ENCODE data around the gene PDE4D. TPM values are rescaled to one million over a fixed set of nuclear protein-coding genes. Genes with fewer than 3 reads are reported as not detected.

Gene PDE4D
- total RNA-seq, 1 experiment from 2014 or later: 6.5 TPM

GRCh38 chr5:59746241-59746765, 147.2 kb downstream of the PDE4D start:
- CTCF ChIA-PET: no interaction called here

GRCh38 chr5:59745415-59745863, 148.1 kb downstream of the PDE4D start:
- Histone ChIP-seq H3K36me3 (ENCODE audit: insufficient read depth, low read length, poor library complexity, severe bottlenecking) (no peaks in the 10 kb centered on the region), H3K4me3 (ENCODE audit: low read depth, low read length, poor library complexity, severe bottlenecking) (no peak overlapping the region), H3K27me3 (replicated peaks; ENCODE audit: insufficient read depth, low read depth, low read length, poor library complexity) (peaks cover 6% of the 10 kb centered on the region), H3K4me1 (ENCODE audit: insufficient read depth, low read length, poor library complexity, severe bottlenecking) (no peaks in the 10 kb centered on the region), H3K9me3 (ENCODE audit: low read depth, low read length, poor library complexity, severe bottlenecking) (no peaks in the 10 kb centered on the region), H3K27ac (ENCODE audit: low read depth, low read length, poor library complexity, severe bottlenecking) (no peak overlapping the region)
- BruUV-seq (replicated peaks): no TSS peak
- ChIA-PET CTCF (no interaction called here), POLR2A (ENCODE audit: low non-redundant PET) (no interaction called here)
- intact Hi-C loops (cut with micrococcal nuclease; ENCODE audit: unreplicated experiment): no loop called here
- TF ChIP-seq CTCF (conservative IDR thresholded peaks at IDR 0.05; ENCODE audit: low read depth, low read length) (no peak), EZH2 (IDR thresholded peaks at IDR 0.05; ENCODE audit: borderline replicate concordance, low read depth, low read length, poor library complexity, severe bottlenecking) (no peak)
- peak; percentile 7 for DNase-seq (ENCODE audit: low spot score)

More at GRCh38 chr5:59746241-59746765, 147.2 kb downstream of the PDE4D start:
- TF ChIP-seq EZH2 (IDR thresholded peaks at IDR 0.05; ENCODE audit: borderline replicate concordance, low read depth, low read length, poor library complexity, severe bottlenecking): no peak
- no peak for TF ChIP-seq CTCF (conservative IDR thresholded peaks at IDR 0.05; ENCODE audit: low read depth, low read length)
- intact Hi-C loops (cut with micrococcal nuclease; ENCODE audit: unreplicated experiment): no loop called here
- H3K4me1 ChIP-seq (ENCODE audit: insufficient read depth, low read length, poor library complexity, severe bottlenecking): no peaks in the 10 kb centered on the region
- no peaks in the 10 kb centered on the region for H3K36me3 ChIP-seq (ENCODE audit: insufficient read depth, low read length, poor library complexity, severe bottlenecking)
- DNase-seq (ENCODE audit: low spot score): no peak
- H3K9me3 ChIP-seq (ENCODE audit: low read depth, low read length, poor library complexity, severe bottlenecking): no peaks in the 10 kb centered on the region
- no peak overlapping the region for H3K4me3 ChIP-seq (ENCODE audit: low read depth, low read length, poor library complexity, severe bottlenecking)
- no peak overlapping the region for H3K27ac ChIP-seq (ENCODE audit: low read depth, low read length, poor library complexity, severe bottlenecking)
- POLR2A ChIA-PET (ENCODE audit: low non-redundant PET): no interaction called here
- BruUV-seq (replicated peaks): no TSS peak
- H3K27me3 ChIP-seq (replicated peaks; ENCODE audit: insufficient read depth, low read depth, low read length, poor library complexity): peaks cover under 1% of the 10 kb centered on the region

GRCh38 chr5:59744531-59744992, 149.0 kb downstream of the PDE4D start:
- TF ChIP-seq EZH2 (IDR thresholded peaks at IDR 0.05; ENCODE audit: borderline replicate concordance, low read depth, low read length, poor library complexity, severe bottlenecking) (no peak), CTCF (conservative IDR thresholded peaks at IDR 0.05; ENCODE audit: low read depth, low read length) (no peak)
- Histone ChIP-seq H3K27ac (ENCODE audit: low read depth, low read length, poor library complexity, severe bottlenecking) (no peak overlapping the region), H3K27me3 (replicated peaks; ENCODE audit: insufficient read depth, low read depth, low read length, poor library complexity) (peaks cover 6% of the 10 kb centered on the region), H3K4me3 (ENCODE audit: low read depth, low read length, poor library complexity, severe bottlenecking) (no peak overlapping the region), H3K36me3 (ENCODE audit: insufficient read depth, low read length, poor library complexity, severe bottlenecking) (no peaks in the 10 kb centered on the region), H3K4me1 (ENCODE audit: insufficient read depth, low read length, poor library complexity, severe bottlenecking) (no peaks in the 10 kb centered on the region), H3K9me3 (ENCODE audit: low read depth, low read length, poor library complexity, severe bottlenecking) (no peaks in the 10 kb centered on the region)
- intact Hi-C loops (cut with micrococcal nuclease; ENCODE audit: unreplicated experiment): no loop called here
- DNase-seq (ENCODE audit: low spot score): no peak
- ChIA-PET POLR2A (ENCODE audit: low non-redundant PET) (no interaction called here), CTCF (no interaction called here)
- no TSS peak for BruUV-seq (replicated peaks)
